ENCODE results near the gene PAK2. TPM values are rescaled to one million over a fixed set of nuclear protein-coding genes. Genes with fewer than 3 reads are reported as not detected.
"Not testable (repeated sequence)": the region's sequence is repeated elsewhere in the genome, so short reads cannot be mapped to it uniquely, and the experiment has no call there.

The PAK2 gene
- polyA plus RNA-seq, 1 donor = 46.6 TPM

DNA sequence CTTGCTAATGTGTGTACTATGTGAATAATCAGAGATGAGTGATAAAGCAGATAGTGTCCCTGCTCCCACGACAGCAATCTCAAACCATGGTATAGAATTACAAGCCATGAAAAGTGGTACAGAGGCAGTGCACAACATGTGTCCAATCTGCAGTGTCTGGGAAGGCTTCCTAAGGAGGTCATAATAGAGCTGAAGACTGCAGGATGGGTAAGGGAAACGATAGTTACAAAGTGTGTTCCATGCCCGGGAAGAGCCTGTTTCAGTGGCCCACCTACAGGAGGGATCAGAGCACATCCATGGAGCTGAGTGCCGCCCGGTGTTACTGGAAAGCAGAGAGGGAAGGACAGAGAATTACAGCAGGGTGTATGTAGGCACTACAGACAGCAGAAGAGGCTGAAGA lies 48.9 kb downstream of the PAK2 start:
- no peak for DNase-seq

DNA sequence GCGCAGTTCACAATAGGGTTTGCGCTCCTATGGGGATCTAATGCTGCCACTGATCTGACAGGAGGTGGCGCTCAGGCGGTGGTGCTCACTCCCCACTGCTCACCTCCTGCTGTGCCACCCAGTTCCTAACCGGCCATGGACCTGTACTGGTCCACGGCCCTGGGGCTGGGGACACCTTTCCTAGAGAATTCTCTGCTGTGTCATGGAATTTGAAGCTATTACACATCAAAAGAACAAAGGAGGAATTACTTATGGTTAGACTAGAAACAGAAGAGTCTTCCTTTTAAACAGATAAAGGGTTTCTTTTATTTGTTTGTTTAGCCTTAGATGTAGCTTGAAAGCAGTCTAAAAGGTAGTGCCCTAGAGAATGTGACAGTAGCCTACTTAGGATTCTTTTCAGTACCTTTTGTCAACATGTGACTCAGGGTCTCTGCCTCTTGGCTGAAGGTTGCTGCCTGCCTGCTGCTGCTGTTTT lies 50.3 kb downstream of the PAK2 start:
- no peak for DNase-seq

DNA sequence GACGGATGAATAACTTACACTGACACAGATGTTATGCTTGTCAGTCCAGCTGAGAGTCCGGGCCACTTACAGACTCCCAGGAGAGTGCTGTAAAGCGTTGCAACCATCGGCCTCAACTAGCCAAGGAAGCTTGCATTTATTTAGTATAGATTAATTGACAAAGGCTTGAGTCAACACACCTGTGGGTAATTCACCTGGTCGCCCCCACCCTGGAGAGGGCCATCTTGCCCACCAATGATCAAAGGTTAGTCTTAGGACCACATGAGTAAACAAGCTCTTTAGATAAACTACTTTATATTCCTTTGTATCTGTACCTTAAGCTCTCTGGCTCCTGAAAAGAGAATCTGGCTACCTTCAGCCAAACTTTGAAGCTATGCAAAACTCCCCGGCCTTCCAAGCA lies 51.0 kb downstream of the PAK2 start:
- DNase-seq = no peak

DNA sequence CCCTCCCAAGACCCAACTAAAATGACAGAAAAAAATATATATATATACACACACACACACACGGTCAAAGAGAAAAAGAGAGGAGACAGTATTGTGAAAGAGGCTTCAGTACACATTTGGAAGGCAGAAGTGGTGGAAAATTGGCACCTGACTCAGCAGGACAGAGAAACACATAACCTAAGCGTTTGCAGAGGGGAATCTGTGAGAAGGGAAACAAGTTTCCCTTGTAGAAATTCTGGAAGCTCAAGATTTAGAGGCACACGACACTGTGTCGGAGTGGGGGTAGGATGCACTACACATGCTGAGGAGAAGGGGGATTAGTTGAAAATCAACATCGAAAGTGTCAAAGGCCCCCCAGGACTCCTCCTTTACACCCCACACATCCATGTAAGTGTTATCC lies 53.1 kb downstream of the PAK2 start:
- peak; percentile 53 for DNase-seq

DNA sequence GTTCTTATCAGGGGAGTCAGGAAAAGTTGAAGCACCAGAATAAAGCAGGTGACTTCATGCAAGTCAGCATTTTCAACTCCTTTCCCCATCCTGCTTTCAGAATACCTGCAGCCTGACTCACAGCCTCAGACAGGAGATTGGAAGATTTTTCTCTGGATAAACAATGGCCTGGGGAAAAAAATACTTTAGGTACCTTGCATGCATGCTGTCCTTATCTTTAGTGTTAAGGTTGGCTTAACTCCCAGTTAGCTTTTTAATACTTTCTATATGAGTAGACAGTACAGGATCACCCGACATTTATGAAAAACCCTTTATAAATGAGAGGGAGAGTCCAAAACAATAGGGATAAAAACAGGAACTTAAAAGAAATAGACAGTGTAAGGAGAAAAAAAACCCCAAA lies 53.6 kb downstream of the PAK2 start:
- DNase-seq = no peak

DNA sequence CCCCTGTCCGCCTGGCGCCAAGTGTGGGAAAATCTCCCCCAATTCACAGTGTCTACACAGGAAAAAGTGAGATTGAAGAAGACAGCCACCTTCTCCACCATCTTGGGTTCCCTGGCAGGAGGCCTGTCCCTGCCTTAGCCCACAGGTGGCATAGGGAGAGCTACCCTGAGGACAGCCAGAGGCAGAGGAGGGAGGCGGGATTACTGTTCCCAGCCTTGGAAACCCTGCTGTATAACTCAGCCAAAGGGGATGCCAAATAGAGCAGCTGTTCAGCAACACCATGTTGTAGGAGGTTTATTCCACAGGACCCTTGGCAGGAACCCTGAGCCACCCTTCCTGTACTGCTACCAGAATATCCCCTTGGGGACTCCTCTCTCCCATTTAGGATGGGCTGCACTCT lies 54.8 kb downstream of the PAK2 start:
- no peak for DNase-seq

DNA sequence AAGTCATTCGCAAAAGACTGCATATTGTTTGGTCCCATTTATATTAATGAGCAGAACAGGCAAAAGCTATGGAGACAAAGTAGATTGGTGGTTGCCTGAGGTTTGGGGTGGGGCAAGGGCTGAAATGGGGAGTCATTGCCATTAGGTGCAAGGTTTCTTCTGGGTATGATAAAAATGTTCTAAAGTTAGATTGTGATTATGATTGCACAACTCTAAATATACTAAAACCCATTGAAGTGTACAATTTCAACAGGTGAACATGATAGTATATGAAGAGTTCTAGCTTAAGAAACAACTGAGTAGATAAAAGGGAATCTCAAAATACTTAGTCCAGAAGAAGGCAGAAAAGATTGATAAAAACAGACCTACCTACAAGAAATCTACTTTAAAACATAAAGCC lies 56.7 kb downstream of the PAK2 start:
- DNase-seq = no peak

DNA sequence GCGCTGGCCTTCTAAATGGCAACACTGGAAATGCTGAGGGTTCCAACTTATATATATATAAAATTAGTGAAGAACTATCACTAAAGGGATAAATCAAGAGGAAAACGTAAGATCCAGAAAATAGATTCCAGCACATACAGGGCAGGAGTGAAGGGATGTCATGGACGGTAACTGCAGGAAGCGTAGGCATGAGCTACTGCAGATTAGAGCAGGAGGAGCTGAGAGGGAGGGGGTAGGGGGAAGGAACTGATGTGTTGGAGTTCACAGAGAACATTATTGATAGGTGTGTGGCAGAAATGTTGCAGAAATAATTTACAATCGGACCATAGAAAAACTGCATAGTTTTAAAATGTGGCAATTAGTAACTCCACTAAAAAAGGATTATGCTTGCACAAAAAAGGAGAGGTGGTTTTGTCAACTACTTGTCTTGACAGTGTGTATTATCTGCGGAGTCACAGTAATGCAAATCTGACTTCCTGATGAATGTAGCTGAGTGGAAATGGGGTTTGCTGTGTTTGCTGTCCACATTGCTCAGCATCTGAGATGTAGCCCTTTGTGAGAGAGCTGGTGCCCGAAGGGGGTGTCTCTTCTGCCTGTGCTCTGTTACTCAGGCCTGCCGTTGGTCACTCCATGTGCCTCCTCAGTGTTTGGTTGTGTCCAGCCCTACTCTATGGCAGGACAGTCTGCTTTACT lies 61.2 kb downstream of the PAK2 start:
- DNase-seq = no peak

DNA sequence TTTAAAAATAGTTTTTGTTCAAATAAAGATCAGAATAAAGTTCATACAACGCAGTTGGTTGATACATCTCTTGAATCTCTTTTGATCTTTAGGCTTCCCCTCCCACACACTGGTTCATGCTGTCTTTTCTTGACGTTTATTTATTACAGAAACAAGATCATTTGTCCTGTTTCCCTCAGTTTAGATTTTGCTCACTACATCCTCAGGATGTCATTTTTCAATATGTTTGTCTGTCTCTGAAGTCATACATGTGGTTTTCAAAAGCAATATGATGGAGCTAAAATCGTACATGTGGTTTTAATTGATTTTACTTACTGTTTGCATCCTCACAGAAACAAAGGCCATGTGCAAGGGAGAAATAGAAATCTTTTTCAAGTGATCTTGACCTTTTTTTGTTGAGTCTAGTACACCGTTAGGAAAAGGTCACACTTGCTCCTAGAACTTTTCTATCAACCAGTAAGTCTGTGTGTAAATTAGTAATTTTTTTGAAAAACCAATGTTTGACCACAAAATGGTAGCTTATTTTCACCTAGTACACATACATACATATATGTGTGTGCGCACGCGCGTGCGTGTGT lies 64.3 kb downstream of the PAK2 start:
- DNase-seq = no peak

DNA sequence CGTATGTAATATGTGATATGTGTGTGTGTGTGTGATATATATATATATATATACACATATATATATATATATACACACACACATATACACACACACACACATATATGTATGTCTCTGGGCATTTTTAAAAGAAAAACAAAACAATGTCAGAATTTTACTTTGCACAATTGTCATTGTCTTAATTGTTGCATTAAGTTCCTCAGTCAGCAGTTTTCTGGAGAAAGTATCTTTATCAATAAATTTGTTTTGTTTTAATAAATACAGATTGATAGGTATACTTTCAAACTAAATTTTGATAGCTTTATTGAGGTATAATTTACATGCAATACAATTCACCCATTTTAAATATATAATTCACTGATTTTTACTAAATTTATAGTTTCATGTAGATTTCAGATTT lies 65.1 kb downstream of the PAK2 start:
- DNase-seq = no peak

DNA sequence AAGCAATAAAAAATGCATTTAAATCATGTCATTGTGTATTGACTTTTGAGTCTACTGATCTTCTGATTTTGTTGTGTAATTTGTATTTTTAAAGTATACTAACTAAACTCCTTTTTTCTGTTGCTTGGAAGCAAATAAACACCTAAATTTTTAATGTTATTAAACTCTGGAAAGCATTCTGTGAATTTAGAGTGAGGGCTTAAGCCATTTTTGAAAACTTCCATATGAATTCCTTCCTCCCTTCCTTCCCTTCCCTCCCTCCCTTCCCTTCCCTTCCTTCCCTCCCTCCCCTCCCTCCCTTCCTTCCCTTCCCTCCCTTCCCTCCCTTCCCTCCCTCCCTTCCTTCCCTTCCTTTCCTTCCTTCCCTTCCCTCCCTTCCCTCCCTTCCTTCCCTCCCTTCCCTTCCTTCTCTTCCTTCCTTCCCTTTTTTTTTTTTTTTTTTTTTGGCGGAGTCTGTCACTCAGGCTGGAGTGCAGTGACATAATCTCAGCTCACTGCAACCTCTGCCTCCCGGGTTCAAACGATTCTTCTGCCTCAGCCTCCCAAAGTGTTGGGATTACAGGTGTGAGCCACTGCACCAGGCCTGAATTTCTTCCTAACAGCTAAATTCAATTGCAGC lies 71.4 kb downstream of the PAK2 start:
- DNase-seq = no peak

DNA sequence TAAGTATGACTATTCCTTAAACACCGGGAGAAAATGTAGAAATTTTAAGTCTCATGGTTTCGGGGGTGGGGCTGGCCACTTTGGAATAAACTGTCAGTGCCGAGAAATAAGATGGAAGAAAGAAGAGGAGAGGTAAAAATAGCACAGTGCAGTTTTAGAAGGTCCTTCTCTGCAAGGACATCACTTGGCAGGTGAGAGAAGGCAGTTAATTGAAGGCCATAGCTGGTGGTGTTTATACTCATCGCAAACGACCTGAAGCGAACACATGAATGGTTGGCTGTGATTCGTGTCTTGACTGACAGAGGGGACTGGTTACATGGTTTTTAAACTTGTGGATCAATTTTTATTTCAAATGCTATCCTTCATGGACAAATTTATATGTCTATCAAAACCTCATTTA lies 73.2 kb downstream of the PAK2 start:
- DNase-seq = no peak

DNA sequence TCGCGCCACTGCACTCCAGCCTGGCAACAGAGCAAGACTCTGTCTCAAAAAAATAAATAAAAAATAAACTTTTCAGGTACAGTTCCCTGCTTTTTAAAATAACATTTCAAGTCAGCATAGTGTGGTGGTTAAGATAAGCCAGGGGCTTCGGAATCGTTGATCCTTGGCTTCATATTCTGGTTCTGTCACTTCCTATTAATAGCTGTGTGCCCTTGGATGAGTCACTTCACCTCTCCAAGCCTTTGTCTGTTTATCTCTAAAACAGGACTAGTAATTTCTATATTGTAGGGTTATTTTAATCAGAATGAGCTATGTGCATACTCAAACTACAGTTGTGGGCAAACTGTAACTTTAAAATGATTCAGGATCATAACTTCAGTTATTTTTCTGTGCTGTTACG lies 74.2 kb downstream of the PAK2 start:
- DNase-seq = no peak

DNA sequence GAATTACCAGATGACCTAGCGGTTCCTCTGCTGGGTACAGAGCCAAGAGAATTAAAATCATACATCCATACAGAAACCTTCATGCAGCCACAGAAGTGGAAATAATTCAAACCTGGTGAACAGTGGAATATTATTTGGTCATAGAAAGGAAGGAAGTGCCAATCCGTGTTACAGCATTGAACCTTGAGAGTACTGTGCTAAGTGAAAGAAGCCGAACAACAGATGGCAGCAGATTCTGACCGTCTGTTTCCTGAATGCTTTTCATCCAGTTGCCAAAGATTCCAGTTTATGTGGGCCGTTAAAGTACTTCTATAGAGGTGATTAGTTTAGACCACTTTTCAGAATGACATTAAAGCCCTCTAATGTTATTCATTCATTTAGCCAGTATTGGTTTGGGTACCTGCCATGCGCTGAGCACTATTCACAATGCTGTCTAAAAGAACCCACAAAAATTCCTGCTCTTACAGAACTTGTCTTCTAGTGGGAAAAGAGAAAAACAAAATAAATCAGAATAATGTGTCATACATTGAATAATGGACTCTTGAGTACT lies 82.2 kb downstream of the PAK2 start:
- DNase-seq = no peak

DNA sequence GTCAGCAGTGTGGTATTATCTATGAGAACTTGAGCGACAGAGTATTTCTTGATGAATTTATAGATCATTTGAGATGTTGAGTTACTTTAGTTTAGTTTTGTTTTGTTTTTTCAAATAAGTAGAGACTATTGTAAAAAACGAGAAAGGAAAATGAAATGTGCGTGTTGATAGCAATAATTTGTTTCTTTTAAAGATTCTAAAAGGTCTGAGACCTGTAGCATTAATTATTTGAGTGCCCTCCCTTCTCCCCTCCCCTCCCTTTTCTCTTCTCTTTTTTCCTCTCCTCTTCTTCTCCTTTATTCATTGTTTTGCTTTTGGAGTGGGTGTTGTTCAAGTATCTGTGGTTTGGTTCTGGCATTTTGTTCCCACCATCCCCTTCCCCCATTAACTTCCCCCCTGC lies 90.0 kb downstream of the PAK2 start:
- DNase-seq = not testable (repeated sequence)

DNA sequence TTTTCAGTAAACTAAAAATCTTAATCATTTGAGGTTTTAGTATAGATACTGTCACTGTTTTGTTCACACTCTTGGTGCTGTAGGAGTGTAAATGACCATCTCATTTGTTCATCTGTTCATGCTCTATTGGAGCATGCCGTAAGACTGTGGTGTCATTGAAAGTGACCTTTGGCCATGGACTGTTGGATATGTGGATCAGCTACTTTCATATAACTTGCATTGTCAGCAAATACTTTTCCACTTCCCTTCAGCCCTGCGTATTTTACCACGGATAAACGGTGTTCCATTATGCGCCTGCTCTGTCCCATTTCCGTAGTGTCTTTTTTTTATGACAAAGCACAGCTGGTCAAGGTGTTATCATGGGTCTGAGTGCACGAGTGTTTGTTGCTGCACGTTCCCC lies 95.4 kb downstream of the PAK2 start:
- no peak for DNase-seq

DNA sequence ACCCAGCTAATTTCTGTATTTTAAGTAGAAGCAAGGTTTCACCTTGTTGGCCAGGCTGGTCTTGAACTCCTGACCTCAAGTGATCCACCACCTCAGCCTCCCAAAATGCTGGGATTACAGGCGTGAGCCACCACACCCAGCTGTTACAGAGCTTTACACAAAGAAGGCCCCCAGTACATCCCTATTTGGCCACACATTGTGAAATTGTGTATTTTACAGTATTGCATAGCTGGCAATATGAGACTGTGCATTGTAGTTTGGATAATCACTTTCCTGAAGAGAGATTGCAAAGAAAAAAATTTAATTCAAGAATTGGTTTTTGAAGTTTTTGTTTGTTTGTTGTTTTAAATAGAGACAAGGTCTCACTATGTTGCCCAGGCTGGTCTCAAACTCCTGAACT lies 97.0 kb downstream of the PAK2 start:
- not testable (repeated sequence) for DNase-seq

DNA sequence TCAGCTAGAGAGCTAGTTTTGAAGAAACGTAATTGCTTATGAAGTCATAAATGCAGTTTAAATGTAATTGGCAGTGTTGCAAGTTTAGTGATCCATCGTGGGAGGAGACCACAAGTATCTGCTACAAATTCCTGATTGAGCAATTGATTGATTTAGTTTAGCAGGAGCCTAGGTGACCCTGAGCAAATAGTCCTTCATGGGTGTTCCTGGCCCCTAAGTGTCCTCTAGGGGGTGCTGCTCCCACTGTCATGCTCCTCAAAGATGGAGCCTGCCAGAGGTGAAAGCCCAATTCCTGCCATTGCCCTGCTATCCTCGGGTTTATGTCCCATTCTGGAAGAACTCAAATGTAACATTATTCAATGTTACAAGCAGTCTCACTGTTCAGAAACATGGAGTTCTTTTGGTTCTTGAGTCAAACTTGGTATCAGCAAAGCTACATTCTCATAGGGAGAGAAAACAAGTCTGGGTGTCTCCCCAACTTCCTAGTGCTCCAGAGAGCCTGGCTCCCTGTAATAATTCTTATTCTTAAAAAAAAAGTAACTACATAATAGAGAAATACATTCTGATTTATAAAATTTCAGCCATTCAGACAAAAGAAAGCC lies 98.3 kb downstream of the PAK2 start:
- DNase-seq = peak; percentile 14

DNA sequence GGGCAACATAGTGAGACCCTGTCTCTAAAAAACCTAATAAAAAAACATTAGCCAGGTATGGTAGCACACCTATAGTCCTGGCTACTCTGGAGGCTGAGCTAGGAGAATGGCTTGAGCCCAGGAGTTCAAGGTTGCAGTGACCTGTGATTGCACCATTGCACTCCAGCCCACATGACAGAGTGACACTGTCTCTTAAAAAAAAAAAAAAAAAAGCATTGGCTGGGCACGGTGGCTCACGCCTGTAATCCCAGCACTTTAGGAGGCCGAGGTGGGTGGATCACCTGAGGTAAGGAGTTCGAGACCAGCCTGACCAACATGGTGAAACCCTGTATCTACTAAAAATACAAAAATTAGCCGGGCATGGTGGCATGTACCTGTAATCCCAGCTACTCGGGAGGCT lies 99.7 kb downstream of the PAK2 start:
- DNase-seq = not testable (repeated sequence)

DNA sequence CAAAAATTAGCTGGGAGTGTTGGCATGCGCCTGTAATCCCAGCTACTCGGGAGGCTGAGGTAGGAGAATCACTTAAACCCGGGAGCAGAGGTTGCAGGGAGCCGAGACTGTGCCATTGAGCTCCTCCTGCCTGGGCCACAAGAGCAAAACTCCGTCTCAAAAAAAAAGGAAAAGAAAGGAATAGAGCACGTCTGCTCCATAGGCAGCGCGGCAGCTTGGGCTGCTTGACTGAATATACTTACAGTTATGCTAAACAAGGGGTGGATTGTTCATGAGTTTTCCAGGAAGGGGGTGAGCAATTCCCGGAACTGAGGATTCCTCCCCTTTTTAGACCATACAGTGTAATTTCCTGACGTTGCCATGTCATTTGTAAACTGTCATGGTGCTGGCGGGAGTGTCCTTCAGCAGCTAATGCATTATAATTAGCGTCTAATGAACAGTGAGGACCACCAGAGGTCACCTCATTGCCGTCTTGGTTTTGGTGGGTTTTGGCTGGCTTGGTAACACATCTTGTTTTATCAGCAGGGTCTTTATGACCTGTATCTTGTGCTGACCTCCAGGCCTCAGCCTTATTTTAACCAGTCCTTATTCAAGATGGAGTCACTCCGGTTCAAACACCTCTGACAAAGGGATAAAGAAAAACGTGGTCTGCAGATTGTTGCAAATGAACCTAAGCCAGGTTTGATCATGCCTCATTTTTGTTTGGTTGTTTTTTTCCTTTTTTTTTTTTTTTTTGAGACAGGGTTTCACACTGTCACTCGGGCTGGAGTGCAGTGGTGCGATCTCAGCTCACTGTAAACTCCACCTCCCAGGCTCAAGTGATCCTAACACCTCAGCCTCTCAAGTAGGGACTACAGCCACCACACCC lies 103.1 kb downstream of the PAK2 start:
- DNase-seq = no peak

DNA sequence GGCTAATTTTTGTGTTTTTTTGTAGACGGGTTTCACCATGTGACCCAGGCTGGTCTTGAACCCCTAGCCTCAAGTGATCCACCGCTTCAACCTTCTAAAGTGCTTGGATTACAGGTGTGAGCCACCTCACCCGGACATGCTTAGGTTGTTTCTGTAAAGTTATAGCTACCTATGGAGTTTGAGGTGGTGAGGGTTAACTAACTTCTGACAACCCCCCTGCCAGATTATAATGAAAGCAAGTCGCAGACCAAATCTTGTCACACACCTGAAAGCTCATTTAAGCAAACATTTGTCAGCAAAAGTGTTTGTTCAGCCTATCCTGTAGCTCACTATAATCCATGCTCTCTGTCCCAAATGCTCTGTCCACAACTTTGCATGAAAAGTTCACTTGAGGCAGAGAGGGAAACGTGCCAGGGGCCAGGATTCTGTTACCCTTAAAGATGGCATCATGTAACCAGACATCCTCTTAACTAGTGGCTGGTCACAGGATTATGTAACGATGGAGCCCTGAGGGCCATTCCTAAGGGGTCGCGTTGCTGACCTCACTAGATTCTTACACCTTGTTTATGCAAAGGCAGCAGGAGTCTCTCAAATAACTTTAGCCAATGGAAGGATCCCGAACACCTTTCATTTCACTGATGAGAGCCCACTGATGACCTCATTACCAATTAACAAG lies 103.9 kb downstream of the PAK2 start:
- no peak for DNase-seq

All from hindlimb muscle (tissue), 1 donor.